T-helper 2 cell treated with Interferon-gamma antibody and Interleukin-4, amounts not matched to agents 5 μg/mL and 100 μg/mL, for 36 hours (primary cell): ENCODE measurements around the gene CTNNA1.
"Not testable (repeated sequence)": the region's sequence is repeated elsewhere in the genome, so short reads cannot be mapped to it uniquely, and the experiment has no call there.

Experiments
- DNase-seq: peaks from one replicate; pipeline ENCODE4 v3.0.0; 2021; ENCODE audit warnings: low spot score
- H3K27ac Mint-ChIP-seq: one replicate; pipeline ENCODE4 v1.8.0; 2021; ENCODE audit warnings: mild to moderate bottlenecking, mixed read lengths
- H3K27me3 Mint-ChIP-seq: one replicate; pipeline ENCODE4 v1.8.0; 2021; ENCODE audit warnings: low read depth, mixed read lengths
- H3K36me3 Mint-ChIP-seq: one replicate; pipeline ENCODE4 v1.8.0; 2021; ENCODE audit warnings: low read depth, mixed read lengths
- H3K4me1 Mint-ChIP-seq: one replicate; pipeline ENCODE4 v1.8.0; 2021; ENCODE audit warnings: low read depth, mixed read lengths
- H3K4me3 Mint-ChIP-seq: one replicate; pipeline ENCODE4 v1.8.0; 2022; ENCODE audit warnings: mild to moderate bottlenecking, moderate library complexity, mixed read lengths
- H3K9me3 Mint-ChIP-seq: one replicate; pipeline ENCODE4 v1.8.0; 2021; ENCODE audit warnings: mixed read lengths

Gene CTNNA1, protein sequence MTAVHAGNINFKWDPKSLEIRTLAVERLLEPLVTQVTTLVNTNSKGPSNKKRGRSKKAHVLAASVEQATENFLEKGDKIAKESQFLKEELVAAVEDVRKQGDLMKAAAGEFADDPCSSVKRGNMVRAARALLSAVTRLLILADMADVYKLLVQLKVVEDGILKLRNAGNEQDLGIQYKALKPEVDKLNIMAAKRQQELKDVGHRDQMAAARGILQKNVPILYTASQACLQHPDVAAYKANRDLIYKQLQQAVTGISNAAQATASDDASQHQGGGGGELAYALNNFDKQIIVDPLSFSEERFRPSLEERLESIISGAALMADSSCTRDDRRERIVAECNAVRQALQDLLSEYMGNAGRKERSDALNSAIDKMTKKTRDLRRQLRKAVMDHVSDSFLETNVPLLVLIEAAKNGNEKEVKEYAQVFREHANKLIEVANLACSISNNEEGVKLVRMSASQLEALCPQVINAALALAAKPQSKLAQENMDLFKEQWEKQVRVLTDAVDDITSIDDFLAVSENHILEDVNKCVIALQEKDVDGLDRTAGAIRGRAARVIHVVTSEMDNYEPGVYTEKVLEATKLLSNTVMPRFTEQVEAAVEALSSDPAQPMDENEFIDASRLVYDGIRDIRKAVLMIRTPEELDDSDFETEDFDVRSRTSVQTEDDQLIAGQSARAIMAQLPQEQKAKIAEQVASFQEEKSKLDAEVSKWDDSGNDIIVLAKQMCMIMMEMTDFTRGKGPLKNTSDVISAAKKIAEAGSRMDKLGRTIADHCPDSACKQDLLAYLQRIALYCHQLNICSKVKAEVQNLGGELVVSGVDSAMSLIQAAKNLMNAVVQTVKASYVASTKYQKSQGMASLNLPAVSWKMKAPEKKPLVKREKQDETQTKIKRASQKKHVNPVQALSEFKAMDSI

DNA sequence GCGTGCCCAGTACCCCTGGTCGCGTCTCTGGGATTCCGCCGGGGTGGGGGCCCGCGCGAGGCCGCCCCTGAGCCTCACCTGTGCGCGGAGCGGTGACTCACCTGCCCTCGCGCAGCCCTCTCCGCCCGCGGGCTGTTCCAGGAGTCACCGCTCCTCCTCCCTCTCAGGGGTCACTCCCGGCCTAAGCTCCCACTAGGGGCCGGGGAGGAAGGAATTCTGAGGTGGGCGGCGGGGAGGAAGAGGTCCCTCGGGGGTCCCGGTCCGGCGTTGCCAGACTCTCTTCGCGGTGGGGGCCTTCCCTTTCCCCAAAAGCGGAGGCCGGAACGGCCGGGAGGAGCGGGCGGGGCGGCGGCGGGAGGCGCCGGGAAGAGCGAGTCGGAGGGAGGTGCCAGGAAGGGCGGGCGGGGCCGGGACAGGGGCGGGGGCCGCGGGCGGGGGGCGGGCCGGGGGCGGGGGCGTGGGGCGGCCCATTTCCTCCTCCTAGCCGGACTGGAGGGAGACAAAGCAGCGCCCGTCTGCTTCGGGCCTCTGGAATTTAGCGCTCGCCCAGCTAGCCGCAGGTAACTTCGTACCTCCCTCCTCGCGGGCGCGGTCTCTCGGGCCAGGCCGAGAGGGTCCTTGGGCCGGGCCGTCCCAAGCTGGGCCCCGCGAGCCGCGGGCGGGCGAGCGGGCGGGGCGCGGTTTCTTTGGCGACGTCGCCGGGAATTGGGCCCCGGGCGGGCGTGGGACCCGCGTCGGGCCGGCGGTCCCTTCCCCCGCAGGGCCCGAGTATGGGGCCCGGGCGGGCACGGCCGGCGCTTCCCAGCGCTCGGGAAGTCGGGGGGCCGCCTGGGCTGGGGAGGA is at the start of gene CTNNA1:
Gene CTNNA1 (plus strand): TSS at position 475 of the 843 bp plus-strand sequence. CDS start 28,500 bp downstream, outside the sequence.
- Mint-ChIP-seq H3K36me3 (peaks cover 7% of the 10 kb centered on the region), H3K4me1 (peaks cover 24% of the 10 kb centered on the region), H3K27me3 (peaks cover 22% of the 10 kb centered on the region)

GRCh38 chr5:138703777-138704176 is 49.4 kb upstream of the CTNNA1 start:
- not testable (repeated sequence) for H3K27ac Mint-ChIP-seq, H3K4me1 Mint-ChIP-seq, H3K4me3 Mint-ChIP-seq, H3K9me3 Mint-ChIP-seq, DNase-seq, H3K36me3 Mint-ChIP-seq
- peaks cover 60% of the 10 kb centered on the region for H3K27me3 Mint-ChIP-seq

More for the DNA sequence above, at the start of gene CTNNA1:
- DNase-seq: peak; percentile 50
- Mint-ChIP-seq H3K27ac (peak within 1 kb of the TSS; percentile 31), H3K9me3 (no peaks in the 10 kb centered on the region), H3K4me3 (peak within 1 kb of the TSS; percentile 81)

DNA sequence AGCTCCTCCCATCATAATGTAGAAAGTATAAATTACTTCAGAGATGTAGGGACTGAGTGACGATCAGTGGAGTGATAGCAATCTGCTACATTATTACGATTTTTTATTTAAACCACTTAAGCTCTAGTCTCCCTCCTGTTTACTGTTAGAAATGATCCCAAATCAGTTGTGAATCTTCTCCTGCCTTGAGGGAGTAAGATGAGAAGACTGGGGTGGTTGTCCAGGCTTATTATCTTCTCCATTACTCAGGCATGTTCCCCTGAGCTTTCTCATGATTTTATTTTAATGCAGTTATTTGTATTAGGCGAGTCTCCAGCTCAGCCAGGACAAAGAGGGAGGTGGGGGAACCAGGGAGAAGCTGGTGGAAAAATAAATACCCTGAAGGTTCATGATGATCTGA is 48.2 kb upstream of the CTNNA1 start:
- no peak overlapping the region for H3K4me3 Mint-ChIP-seq
- H3K9me3 Mint-ChIP-seq: no peaks in the 10 kb centered on the region
- no peaks in the 10 kb centered on the region for H3K36me3 Mint-ChIP-seq
- no peaks in the 10 kb centered on the region for H3K4me1 Mint-ChIP-seq
- DNase-seq: no peak
- peaks cover 53% of the 10 kb centered on the region for H3K27me3 Mint-ChIP-seq
- H3K27ac Mint-ChIP-seq: no peak overlapping the region

DNA sequence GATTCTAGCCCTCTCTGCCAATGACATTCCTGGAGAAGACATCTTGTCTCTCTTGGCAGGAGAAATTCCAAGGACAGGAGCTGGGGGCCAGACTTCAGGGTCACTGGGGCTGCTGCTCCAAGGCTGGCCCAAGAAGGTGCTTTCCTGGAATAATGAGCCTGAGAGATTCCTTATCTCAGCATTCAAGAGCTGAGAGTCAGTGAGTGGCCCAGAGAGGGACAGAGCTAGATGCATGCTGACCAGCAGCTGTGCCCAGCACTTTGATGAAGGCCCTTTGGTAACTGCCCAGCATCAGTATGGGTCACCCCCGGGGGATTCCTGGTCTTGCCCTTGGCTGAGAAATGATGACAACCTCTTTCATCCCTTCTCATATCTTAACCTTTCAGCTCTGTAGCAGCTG is 47.7 kb upstream of the CTNNA1 start:
- H3K36me3 Mint-ChIP-seq: no peaks in the 10 kb centered on the region
- no peaks in the 10 kb centered on the region for H3K9me3 Mint-ChIP-seq
- DNase-seq: no peak
- H3K4me3 Mint-ChIP-seq: no peak overlapping the region
- no peak overlapping the region for H3K27ac Mint-ChIP-seq
- H3K27me3 Mint-ChIP-seq: peaks cover 51% of the 10 kb centered on the region
- no peaks in the 10 kb centered on the region for H3K4me1 Mint-ChIP-seq

GRCh38 chr5:138706655-138707480 is 46.4 kb upstream of the CTNNA1 start:
- DNase-seq: no peak
- H3K4me3 Mint-ChIP-seq: no peak overlapping the region
- H3K4me1 Mint-ChIP-seq: no peaks in the 10 kb centered on the region
- no peaks in the 10 kb centered on the region for H3K36me3 Mint-ChIP-seq
- no peaks in the 10 kb centered on the region for H3K9me3 Mint-ChIP-seq
- H3K27ac Mint-ChIP-seq: no peak overlapping the region
- peaks cover 48% of the 10 kb centered on the region for H3K27me3 Mint-ChIP-seq

DNA sequence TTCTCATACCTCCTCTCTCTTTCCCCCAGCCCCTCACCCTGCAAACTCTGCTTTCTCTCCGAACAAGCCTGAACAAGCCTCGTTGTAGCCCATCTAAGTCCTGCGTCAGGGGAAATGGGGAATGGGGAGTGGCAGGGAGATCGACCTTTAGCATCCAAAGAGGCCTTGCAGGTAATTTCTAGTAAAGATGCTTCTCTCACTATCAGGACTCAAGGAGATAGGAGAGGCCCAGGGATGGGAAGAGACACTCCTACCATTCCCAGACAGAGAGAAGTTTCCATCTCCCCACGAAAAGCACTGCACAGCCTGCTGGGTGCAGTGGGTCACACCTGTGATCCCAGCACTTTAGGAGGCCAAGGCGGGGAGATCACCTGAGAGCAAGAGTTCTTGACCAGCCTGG is 44.4 kb upstream of the CTNNA1 start:
- DNase-seq: no peak
- Mint-ChIP-seq H3K9me3 (no peaks in the 10 kb centered on the region), H3K27ac (no peak overlapping the region), H3K27me3 (peaks cover 46% of the 10 kb centered on the region), H3K36me3 (no peaks in the 10 kb centered on the region), H3K4me3 (no peak overlapping the region), H3K4me1 (no peaks in the 10 kb centered on the region)

GRCh38 chr5:138709202-138709601 is 44.0 kb upstream of the CTNNA1 start:
- H3K36me3 Mint-ChIP-seq: no peaks in the 10 kb centered on the region
- DNase-seq: no peak
- H3K4me3 Mint-ChIP-seq: no peak overlapping the region
- H3K4me1 Mint-ChIP-seq: no peaks in the 10 kb centered on the region
- no peaks in the 10 kb centered on the region for H3K9me3 Mint-ChIP-seq
- peaks cover 45% of the 10 kb centered on the region for H3K27me3 Mint-ChIP-seq
- H3K27ac Mint-ChIP-seq: no peak overlapping the region

GRCh38 chr5:138711087-138711486 is 42.1 kb upstream of the CTNNA1 start:
- Mint-ChIP-seq H3K4me1 (no peaks in the 10 kb centered on the region), H3K27me3 (peaks cover 41% of the 10 kb centered on the region), H3K4me3 (no peak overlapping the region), H3K27ac (no peak overlapping the region), H3K9me3 (no peaks in the 10 kb centered on the region), H3K36me3 (no peaks in the 10 kb centered on the region)
- no peak for DNase-seq

DNA sequence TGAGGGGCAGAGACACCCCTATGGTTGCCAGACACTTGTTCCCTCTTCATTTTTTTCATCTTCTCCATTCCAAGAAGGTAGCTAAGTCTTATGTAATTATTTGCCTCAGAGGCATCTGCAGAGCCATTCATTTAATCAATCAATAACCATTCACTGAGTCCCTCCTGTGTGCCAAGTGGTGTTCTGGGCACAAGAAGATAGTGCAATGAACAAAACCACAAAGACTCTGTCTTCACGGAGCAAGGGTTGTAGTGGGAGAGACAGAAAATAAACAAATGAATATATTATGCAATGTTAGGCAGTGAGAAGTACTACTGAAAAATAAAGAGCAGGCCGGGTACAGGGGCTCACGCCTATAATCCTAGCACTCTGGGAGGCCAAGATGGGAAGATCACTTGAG is 41.4 kb upstream of the CTNNA1 start:
- Mint-ChIP-seq H3K27me3 (peaks cover 38% of the 10 kb centered on the region), H3K9me3 (no peaks in the 10 kb centered on the region), H3K4me3 (no peak overlapping the region), H3K4me1 (no peaks in the 10 kb centered on the region), H3K27ac (no peak overlapping the region), H3K36me3 (no peaks in the 10 kb centered on the region)
- no peak for DNase-seq

GRCh38 chr5:138712324-138712723 is 40.9 kb upstream of the CTNNA1 start:
- peaks cover 39% of the 10 kb centered on the region for H3K27me3 Mint-ChIP-seq
- H3K27ac Mint-ChIP-seq: no peak overlapping the region
- no peak overlapping the region for H3K4me3 Mint-ChIP-seq
- H3K4me1 Mint-ChIP-seq: no peaks in the 10 kb centered on the region
- no peaks in the 10 kb centered on the region for H3K36me3 Mint-ChIP-seq
- no peak for DNase-seq
- H3K9me3 Mint-ChIP-seq: no peaks in the 10 kb centered on the region

- no peaks in the 10 kb centered on the region for H3K36me3 Mint-ChIP-seq
- DNase-seq: no peak
- H3K27ac Mint-ChIP-seq: no peak overlapping the region
- no peak overlapping the region for H3K4me3 Mint-ChIP-seq
- H3K27me3 Mint-ChIP-seq: peaks cover 37% of the 10 kb centered on the region
- H3K9me3 Mint-ChIP-seq: no peaks in the 10 kb centered on the region
- no peaks in the 10 kb centered on the region for H3K4me1 Mint-ChIP-seq
Observed at GRCh38 chr5:138712791-138713190, 40.4 kb upstream of the CTNNA1 start.

DNA sequence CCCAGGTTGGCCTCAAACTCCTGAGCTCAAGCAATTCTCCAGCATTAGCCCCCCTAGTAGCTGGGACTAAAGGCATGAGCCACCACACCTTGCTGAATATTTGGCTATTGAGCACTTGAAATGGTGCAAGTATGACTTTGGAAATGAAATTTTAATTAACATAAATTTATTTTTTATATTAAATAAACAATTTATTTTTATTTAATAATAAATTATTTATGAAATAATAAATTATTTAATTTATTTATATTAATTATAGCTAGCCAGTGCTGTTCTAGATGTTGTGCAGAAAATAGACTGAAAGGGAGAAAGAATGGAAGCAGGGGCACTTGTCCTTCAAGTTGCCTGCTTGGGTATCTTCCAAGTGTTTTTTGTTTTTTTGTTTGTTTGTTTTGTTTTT is 40.0 kb upstream of the CTNNA1 start:
- Mint-ChIP-seq H3K27ac (no peak overlapping the region), H3K9me3 (no peaks in the 10 kb centered on the region), H3K4me1 (no peaks in the 10 kb centered on the region), H3K4me3 (no peak overlapping the region), H3K27me3 (peaks cover 39% of the 10 kb centered on the region), H3K36me3 (no peaks in the 10 kb centered on the region)
- DNase-seq: no peak

GRCh38 chr5:138714694-138715093 is 38.5 kb upstream of the CTNNA1 start:
- Mint-ChIP-seq H3K27me3 (peaks cover 34% of the 10 kb centered on the region), H3K36me3 (no peaks in the 10 kb centered on the region), H3K9me3 (no peaks in the 10 kb centered on the region), H3K27ac (no peak overlapping the region), H3K4me3 (no peak overlapping the region), H3K4me1 (no peaks in the 10 kb centered on the region)
- no peak for DNase-seq
